NCI-H2107 treated with DMSO at 0.1 percent for 48 hours (cell line): ENCODE measurements around the gene ARHGAP4.

Experiments used
- DNase-seq: peaks from one replicate; lab custom pipeline; 2025; ENCODE audit not compliant: unreplicated experiment; lab: John Stamatoyannopoulos, UW

The ARHGAP4 gene

GRCh38 chrX:153925739-153926551, at the start of gene ARHGAP4:
TSS of gene ARHGAP4 (minus strand) at chrX:153926264. CDS start at chrX:153926202, 62 bp downstream.
- no peak for DNase-seq

- no peak for DNase-seq
Observed at GRCh38 chrX:153974726-153975286, 48.7 kb upstream of the ARHGAP4 start.

GRCh38 chrX:153974003-153974725, 48.1 kb upstream of the ARHGAP4 start:
- no peak for DNase-seq

GRCh38 chrX:153973127-153974002, 47.3 kb upstream of the ARHGAP4 start:
- DNase-seq: peak; percentile 27

GRCh38 chrX:153972368-153973126, 46.5 kb upstream of the ARHGAP4 start, which contains the start of gene TMEM187:
TSS of gene TMEM187 (plus strand) at chrX:153972754. CDS start at chrX:153982063, 9,309 bp downstream.
- DNase-seq: peak; percentile 71

- peak; percentile 84 for DNase-seq
Observed at GRCh38 chrX:153971450-153972367, 45.6 kb upstream of the ARHGAP4 start, which contains the start of gene HCFC1. TSS of gene HCFC1 (minus strand) at chrX:153971818. CDS start at chrX:153970840, 978 bp downstream.

GRCh38 chrX:153971124-153971449, 45.0 kb upstream of the ARHGAP4 start:
- DNase-seq: peak; percentile 53

GRCh38 chrX:153970357-153971123, 44.5 kb upstream of the ARHGAP4 start:
- DNase-seq: peak; percentile 49

GRCh38 chrX:153969904-153970356, 43.9 kb upstream of the ARHGAP4 start:
- peak; percentile 44 for DNase-seq

- no peak for DNase-seq
Observed at GRCh38 chrX:153969125-153969903, 43.2 kb upstream of the ARHGAP4 start.

GRCh38 chrX:153968754-153969124, 42.7 kb upstream of the ARHGAP4 start:
- peak; percentile 52 for DNase-seq

- no peak for DNase-seq
Observed at GRCh38 chrX:153968255-153968654, 42.2 kb upstream of the ARHGAP4 start.

GRCh38 chrX:153967536-153968224, 41.6 kb upstream of the ARHGAP4 start:
- peak; percentile 21 for DNase-seq

GRCh38 chrX:153966841-153967535, 40.9 kb upstream of the ARHGAP4 start:
- DNase-seq: peak; percentile 34

GRCh38 chrX:153966283-153966688, 40.2 kb upstream of the ARHGAP4 start:
- DNase-seq: no peak

- DNase-seq: no peak
Observed at GRCh38 chrX:153965406-153965805, 39.3 kb upstream of the ARHGAP4 start.
